Hematopoietic multipotent progenitor cell (in vitro differentiated cells): ENCODE measurements around the gene IVNS1ABP. TPM values are rescaled to one million over a fixed set of nuclear protein-coding genes. Genes with fewer than 3 reads are reported as not detected.
"Not testable (repeated sequence)": the region's sequence is repeated elsewhere in the genome, so short reads cannot be mapped to it uniquely, and the experiment has no call there.

Experiments used
- DNase-seq, 3 donors: peaks; one replicate each; pipeline ENCODE4 v3.0.0-alpha.2; 2011 to 2015; ENCODE audit warnings: low read depth in 2 of 3, low spot score in 2 of 3
- small RNA-seq: library from RNA; depleted of rRNA; stranded (forward); fragments of <200 nt; gene quantifications from one replicate; pipeline ENCODE3, GENCODE V24; 2012
- total RNA-seq: library from RNA; depleted of rRNA; stranded (reverse); fragments of >200 nt; gene quantifications from one replicate; pipeline ENCODE4 v1.2.3, GENCODE V29; 2012

IVNS1ABP gene
- total RNA-seq, 1 donor, result 35.8 TPM

DNA sequence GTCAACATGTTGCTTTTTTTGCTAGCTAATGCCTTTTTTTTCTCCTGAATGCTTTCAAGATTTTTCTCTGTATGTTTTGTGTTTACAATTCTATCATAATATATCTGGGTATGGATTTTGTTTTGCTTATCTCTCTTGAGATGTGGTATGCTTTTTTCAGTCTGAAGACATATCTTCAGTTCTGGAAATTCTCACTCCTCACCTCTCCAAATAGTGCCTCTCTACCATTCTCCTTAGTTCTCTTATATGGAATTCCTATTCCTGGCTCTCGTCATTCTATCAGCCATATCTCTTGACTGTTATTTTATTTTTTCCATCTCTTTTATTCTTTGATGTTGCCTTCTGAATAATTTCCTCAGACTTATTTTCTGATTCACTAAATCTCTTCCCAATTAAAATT is 58.4 kb downstream of the IVNS1ABP start:
- DNase-seq, result no peak

DNA sequence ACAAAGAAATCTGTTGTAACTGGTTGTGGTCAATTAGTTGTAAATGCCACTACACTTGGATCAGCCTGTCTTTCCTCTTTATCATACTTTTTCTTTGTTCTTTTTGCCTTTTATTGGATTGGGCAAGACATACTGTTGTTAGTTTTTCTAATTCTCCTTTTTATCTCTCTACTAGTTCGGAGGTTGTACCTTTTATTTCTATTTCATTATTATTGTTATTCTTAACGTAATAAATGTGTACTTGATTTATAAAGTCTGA is 59.2 kb downstream of the IVNS1ABP start:
- no peak for DNase-seq

DNA sequence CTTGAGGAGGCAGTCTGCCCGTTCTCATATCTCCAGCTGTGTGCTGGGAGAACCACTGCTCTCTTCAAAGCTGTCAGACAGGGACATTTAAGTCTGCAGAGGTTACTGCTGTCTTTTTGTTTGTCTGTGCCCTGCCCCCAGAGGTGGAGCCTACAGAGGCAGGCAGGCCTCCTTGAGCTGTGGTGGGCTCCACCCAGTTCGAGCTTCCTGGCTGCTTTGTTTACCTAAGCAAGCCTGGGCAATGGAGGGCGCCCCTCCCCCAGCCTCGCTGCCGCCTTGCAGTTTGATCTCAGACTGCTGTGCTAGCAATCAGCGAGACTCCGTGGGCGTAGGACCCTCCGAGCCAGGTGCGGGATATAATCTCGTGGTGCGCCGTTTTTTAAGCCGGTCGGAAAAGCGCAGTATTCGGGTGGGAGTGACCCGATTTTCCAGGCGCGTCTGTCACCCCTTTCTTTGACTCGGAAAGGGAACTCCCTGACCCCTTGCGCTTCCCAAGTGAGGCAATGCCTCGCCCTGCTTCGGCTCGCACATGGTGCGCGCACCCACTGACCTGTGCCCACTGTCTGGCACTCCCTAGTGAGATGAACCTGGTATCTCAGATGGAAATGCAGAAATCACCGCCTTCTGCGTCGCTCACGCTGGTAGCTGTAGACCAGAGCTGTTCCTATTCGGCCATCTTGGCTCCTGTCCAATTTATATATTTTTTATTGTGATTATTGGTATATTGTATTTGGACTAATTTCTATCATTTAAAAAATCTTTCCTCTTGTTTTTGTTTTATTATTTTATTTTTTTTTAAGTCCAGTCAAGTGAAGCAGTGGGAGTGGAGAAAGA is 59.7 kb downstream of the IVNS1ABP start:
- DNase-seq, result not testable (repeated sequence)

DNA sequence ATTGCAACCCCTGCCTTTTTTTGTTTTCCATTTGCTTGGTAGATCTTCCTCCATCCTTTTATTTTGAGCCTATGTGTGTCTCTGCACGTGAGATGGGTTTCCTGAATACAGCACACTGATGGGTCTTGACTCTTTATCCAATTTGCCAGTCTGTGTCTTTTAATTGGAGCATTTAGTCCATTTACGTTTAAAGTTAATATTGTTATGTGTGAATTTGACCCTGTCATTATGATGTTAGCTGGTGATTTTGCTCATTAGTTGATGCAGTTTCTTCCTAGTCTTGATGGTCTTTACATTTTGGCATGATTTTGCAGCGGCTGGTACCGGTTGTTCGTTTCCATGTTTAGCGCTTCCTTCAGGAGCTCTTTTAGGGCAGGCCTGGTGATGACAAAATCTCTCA is 61.4 kb downstream of the IVNS1ABP start:
- DNase-seq, result not testable (repeated sequence)

DNA sequence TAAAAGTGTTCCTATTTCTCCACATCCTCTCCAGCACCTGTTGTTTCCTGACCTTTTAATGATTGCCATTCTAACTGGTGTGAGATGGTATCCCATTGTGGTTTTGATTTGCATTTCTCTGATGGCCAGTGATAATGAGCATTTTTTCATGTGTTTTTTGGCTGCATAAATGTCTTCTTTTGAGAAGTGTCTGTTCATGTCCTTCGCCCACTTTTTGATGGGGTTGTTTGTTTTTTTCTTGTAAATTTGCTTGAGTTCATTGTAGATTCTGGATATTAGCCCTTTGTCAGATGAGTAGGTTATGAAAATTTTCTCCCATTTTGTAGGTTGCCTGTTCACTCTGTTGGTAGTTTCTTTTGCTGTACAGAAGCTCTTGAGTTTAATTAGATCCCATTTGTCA is 64.6 kb downstream of the IVNS1ABP start:
- not testable (repeated sequence) for DNase-seq

DNA sequence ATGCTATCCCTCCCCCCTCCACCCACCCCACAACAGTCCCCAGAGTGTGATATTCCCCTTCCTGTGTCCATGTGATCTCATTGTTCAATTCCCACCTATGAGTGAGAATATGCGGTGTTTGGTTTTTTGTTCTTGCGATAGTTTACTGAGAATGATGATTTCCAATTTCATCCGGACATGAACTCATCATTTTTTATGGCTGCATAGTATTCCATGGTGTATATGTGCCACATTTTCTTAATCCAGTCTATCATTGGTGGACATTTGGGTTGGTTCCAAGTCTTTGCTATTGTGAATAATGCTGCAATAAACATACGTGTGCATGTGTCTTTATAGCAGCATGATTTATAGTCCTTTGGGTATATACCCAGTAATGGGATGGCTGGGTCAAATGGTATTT is 65.1 kb downstream of the IVNS1ABP start:
- DNase-seq, result not testable (repeated sequence)

DNA sequence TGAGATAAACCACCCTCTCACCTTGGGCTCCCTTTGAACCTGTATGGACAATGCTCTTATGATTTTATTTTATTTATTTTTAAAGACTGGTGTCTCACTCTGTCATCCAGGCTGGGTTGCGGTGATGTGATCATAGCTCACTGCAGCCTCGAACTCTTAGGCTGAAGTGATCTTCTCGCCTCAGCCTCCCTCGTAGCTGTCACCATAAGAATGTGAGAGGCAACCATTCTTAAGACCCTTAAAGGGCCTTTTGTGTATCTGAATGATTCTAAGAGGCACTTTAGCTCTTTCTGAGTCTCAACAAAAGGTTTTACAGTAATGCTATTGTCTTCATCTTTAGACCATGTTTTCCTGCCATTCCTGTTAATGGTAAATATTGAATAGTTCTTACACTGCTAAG is 67.0 kb downstream of the IVNS1ABP start:
- DNase-seq, result no peak

DNA sequence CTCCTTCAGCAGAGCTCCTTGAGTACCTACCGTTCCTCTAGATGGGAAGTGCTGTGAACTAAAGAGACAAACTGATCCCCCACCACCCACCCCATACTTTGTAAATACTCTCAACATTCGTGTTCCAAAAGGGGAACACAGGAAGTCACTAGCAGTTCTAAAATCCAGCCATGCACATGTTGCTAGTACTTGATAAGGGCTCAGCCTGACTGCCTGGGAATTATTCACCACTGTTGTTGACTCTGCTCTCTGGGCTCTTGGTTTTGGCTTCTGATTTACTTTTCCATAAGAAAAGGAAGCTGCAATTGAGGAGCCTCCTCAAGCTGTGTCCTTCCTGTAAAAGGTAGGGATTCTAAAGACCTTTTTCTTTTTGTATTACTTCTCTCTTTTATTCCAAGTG is 67.5 kb downstream of the IVNS1ABP start:
- peak in 1 of 3 donors; percentile 8 for DNase-seq

Small RNA genes lying within 50 kb of the gene (small RNA-seq; reads per million reads assigned to genes)
- gene RF00019, result not detected

Other genes with a start within 250 kb of the IVNS1ABP start
- 16.7 TPM for gene TRMT1L, start 160.3 kb downstream of the IVNS1ABP start, total RNA-seq
- 3.0 TPM for gene SWT1, start 160.1 kb downstream of the IVNS1ABP start, total RNA-seq